ENCODE results near the gene EXD3.

GRCh38 chr9:137316012-137316981, 106.7 kb downstream of the EXD3 start:
- TF ChIP-seq EP300 (IDR thresholded peaks at IDR 0.05; ENCODE audit: low read depth in 2 of 2, low read length in 2 of 2) (no peak), EP300 (CRISPR knock-in tag; IDR thresholded peaks at IDR 0.05; ENCODE audit: borderline replicate concordance) (no peak), NFIB (CRISPR knock-in tag; IDR thresholded peaks at IDR 0.05; ENCODE audit: borderline replicate concordance) (no peak)
